GM10847 (cell line): ENCODE measurements around the gene SLK.

Source experiments
- POLR2A ChIP-seq: IDR thresholded peaks from 2 replicates; pipeline ENCODE4 v1.6.1; 2011; ENCODE audit not compliant: insufficient read length; ENCODE audit errors: extremely low read depth

Gene SLK

GRCh38 chr10:104041891-104042535, 75.1 kb downstream of the SLK start:
- no peak for TF ChIP-seq POLR2A

DNA sequence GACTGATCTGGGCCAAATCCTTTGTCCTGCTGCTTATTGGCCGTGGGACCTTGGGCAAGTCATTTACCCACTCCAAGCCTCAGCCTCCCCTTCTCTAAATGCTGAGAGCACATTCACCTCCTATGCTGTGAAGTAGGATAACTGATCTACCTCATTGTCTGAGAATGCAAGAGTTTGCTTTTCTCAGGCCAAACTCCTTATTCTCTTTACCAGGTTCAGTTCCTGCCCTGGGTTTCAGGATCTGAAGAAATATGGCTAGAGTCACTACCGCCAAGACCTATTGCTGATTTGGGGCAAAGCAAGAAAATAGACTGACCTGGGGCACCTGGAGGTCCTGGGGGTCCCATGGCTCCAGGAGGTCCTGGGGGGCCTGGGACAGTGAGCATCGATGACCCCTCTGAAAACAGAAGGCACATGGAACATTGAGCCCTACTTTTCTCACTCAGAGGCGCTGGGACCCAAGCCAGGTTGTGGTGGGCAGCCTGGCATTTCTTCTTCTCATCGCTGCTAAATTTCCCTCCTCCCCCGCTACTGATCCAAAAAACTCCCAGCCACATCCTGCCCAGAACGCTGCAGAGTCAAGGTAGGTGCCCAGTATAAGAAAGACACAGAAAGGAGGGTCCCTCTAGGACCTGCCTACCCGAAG, 76.4 kb downstream of the SLK start:
- no peak for TF ChIP-seq POLR2A

- no peak for TF ChIP-seq POLR2A
These were observed 76.9 kb downstream of the SLK start for GRCh38 chr10:104043854-104044253.

DNA sequence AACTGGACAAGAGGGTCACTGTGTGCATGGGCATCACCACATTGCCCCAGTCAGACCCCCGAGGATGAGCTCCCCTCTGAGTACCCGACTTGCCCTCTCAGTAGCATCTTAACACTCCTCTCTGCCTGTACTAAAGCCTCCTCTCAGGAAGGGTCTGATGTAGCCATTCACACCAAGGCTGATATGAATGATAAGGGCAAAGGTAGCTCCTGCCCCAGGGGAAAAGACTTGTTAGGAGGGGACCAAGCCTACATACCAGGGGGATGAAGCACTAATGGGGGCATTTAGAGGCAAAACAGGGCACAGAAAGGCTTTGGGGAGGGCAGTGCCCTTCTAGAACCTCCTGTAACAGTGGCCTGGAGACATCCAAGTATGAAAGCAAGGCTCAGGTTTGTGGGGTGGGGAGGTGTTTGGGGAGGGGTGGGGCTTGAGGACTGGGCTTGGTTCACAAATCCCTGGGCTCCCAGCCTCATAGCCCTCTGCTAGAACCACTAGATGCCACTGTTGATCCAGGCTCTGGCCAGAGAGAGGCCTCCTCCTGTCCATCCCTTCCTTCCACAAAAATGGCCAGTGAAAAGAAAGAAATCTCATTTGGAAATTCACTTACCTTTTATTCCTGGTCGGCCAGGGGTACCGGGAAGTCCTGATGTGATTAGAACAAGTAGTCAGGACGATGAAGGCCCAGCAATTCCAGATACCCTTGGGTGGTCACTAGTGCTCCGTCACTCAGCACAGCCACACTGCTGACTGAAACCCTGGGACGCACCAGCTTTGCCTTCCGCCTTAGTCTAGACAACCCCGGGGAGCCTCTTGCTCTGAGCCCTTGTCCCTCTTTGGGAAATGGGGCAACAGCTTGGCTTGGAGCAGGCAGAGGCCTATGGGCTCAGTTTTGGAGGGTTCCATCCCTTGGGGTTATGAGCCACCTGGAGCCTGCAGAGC, 78.5 kb downstream of the SLK start:
- no peak for TF ChIP-seq POLR2A

DNA sequence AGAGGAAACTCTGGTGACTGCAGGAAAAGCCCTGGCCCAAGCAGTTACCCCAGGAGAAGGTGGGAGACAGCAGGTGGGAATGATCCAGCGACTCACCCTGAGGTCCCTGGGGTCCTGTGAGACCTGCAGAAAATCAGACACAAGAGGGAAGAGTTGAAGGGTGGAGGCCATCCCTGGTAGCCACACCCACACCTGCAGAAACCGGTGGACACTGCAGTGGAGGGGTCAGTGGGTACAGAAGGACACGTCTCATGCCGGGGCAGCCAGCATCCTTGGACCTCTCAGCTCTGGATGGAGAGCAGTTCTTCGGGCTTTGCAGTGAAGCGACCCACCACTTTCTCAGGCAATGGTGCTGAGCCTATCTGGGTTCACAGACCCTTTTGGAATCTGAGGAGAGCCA, 79.7 kb downstream of the SLK start:
- TF ChIP-seq POLR2A, result no peak

DNA sequence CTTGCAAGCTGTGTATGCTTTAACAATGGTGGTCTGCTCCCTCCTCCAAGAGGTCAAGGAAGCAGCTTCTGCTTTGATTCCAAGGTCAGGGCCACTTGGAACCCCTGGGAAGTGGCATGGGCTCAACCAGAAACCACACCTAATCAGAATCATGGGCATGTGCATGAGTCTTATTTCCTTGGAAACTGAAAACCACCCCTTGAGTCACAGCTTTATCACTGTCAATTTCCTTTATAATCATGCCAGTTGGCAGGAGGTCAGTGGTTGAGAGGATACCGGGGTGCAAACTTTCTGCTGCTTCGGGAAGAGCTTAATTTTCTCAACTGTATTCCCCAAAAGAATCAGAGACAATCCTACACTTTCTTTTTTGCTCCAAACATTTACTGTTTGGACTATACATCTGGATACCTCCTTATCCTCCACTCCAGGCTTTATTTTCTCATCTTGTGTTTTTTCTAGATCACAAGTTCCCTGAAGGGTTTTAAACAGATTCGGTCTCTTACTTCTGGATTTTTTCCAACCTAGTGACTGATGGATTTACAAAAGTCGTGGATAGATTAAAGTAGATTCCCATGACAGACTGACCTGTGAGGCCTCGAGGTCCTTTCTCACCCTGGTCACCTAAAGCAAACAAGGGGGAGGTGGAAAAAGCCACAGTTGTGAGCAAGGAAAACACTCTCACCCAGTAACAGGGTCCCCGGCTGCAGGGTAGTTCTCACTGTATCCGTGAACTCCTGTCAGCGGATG, 82.7 kb downstream of the SLK start:
- no peak for TF ChIP-seq POLR2A

- no peak for TF ChIP-seq POLR2A
These were observed 85.5 kb downstream of the SLK start for GRCh38 chr10:104052431-104052830.

GRCh38 chr10:104053201-104053600, 86.3 kb downstream of the SLK start:
- TF ChIP-seq POLR2A, result no peak

GRCh38 chr10:104054430-104054829, 87.5 kb downstream of the SLK start:
- TF ChIP-seq POLR2A, result no peak

GRCh38 chr10:104056619-104057273, 89.8 kb downstream of the SLK start:
- TF ChIP-seq POLR2A, result no peak

DNA sequence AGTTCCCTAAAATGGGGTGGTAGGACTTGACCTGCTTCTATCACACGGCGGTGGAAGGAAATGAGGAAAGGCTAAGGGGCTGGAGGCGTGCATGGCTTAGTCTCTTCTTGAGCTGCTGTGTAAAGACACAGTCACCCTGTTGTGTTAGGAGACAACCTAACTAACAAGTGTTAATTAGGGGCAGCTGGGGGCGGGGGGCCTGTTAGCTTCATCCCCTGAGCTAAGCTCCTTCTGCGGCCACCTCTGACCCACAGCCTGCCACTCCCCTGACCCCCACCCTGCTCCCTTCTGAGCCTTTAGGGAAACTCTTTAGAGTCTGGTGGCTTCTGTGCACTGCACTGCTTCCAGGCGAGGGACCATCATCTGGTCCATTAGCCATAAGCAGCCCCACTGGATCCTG, 90.8 kb downstream of the SLK start:
- TF ChIP-seq POLR2A, result no peak

DNA sequence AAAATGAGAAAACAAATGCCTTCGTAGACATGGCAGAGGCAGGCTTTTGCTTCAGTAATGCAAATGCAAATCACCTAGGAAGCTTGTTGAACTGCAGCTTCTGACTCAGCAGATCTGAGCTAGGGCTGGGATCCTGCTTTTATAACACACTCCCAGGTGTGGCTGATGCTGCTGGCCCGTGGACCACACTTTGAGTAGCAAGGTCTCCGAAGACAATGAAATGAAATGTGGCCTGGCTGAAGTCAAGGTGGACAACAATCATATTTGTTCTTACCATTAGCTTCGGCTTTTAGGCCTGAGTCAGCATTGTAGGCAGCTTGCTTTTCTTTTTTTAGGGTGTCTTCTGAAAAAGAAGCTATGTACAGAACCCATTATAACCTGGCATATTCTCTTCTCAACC, 92.4 kb downstream of the SLK start:
- TF ChIP-seq POLR2A, result no peak

DNA sequence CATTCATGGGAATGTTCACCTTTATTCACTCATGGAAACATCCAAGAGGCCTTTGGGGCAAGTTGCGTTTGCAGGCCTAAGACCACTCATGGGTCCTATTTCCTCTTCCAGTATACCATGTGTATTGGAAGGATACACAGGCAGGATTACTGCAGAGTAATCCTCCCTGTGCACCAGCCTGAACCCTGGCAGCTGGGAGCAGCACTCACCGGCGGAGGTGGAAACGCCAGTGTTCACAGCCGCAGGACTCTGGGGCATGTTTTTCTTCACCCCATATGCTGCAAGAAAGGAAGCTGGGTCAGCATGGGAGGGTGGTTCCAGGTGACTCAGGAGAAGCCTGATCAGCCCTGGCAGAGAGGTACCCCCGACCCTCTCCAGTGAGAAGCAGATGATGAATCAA, 94.3 kb downstream of the SLK start:
- TF ChIP-seq POLR2A, result no peak

DNA sequence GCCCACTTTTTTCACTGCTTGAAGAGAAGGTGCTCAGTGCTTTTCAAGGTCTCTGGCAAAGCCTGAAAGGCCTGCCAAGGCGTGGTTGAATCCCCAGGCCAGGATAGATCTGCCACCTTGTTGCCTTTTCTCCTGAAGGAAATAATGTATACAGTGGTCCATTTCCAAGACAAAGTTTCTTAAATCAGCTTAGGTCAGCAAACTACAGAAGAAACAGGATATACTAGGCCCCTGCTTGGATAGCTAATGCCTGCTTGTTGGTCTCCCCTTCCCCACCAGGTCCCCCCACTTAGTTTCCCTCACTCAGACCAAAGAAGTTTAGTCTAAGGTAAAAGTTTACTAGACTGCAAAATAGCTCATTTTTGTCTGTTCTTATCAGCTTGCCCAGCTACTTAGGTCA, 98.8 kb downstream of the SLK start:
- TF ChIP-seq POLR2A, result no peak

- TF ChIP-seq POLR2A, result no peak
These were observed 100.0 kb downstream of the SLK start for GRCh38 chr10:104066945-104067344.

DNA sequence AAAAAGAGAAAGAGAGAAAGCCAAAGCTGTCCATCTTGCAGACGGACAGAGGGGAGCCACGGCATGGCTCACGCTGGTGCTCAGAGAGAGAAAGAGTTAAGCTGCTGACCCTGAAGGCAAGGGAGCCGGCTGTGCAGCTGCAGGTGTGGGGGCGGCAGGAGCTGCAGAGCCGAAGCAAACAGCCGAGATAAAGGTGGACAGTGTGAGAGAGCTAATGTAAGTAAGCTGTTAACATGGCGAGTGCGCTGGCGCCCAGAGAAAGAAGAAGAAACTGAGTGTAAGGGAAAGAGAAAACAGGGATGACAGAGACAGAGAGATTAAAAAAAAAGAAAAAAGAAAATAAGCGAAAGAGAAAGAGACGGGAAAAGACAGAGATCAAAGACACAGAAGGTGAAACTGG, 100.6 kb downstream of the SLK start:
- no peak for TF ChIP-seq POLR2A
